Measurements from ENCODE around the gene TRIM67. TPM values are rescaled to one million over a fixed set of nuclear protein-coding genes. Genes with fewer than 3 reads are reported as not detected.

The TRIM67 gene
- polyA plus RNA-seq, 2 of the 4 experiments (the other 2 are of a cell fraction) = 0.23 to 0.35 TPM

- H3K4me1 ChIP-seq = no peaks in the 10 kb centered on the region
- ChIA-PET CTCF (interaction anchor here (1.6 kb wide), 1 partner anchor 26 kb away, joined by 3 read pairs; no protein-coding TSS in a partner anchor), POLR2A (no interaction called here)
- FAIRE-seq (no peak), ATAC-seq (no peak), DNase-seq (ENCODE audit: low read depth in 1 of 2, low spot score in 1 of 2) (no peak)
- WGBS (ENCODE audit: missing lambda C conversion rate) = 89% methylated on average over 1 of the region's 1 CpG
- no peak overlapping the region for H3K4me2 ChIP-seq
- H3K27ac ChIP-seq = no peak overlapping the region
- H3K4me3 ChIP-seq = no peak overlapping the region
- no peaks in the 10 kb centered on the region for H3K9me3 ChIP-seq
- no peak for TF ChIP-seq JUNB (IDR thresholded peaks at IDR 0.05)
- no peak for TF ChIP-seq REST (IDR thresholded peaks at IDR 0.05)
- TF ChIP-seq HEYL (CRISPR knock-in tag; IDR thresholded peaks at IDR 0.05) = no peak
- no peak for TF ChIP-seq MAZ (IDR thresholded peaks at IDR 0.05; ENCODE audit: borderline replicate concordance, low read depth, low read length)
- no peak for TF ChIP-seq HOXB5 (CRISPR knock-in tag; IDR thresholded peaks at IDR 0.05)
- no peak for TF ChIP-seq JUN (IDR thresholded peaks at IDR 0.05)
- no peak for TF ChIP-seq MAX (IDR thresholded peaks at IDR 0.05)
- TF ChIP-seq FOSL2 (IDR thresholded peaks at IDR 0.05) = no peak
- no peak for TF ChIP-seq FOSL2 (CRISPR knock-in tag; IDR thresholded peaks at IDR 0.05)
- no peak for TF ChIP-seq ZSCAN20 (CRISPR knock-in tag; IDR thresholded peaks at IDR 0.05)
- TF ChIP-seq KDM1A (IDR thresholded peaks at IDR 0.05; ENCODE audit: low read depth) = no peak
- no peak for TF ChIP-seq KDM5A (IDR thresholded peaks at IDR 0.05)
- no peak for TF ChIP-seq CBX2 (IDR thresholded peaks at IDR 0.05; ENCODE audit: borderline replicate concordance, low read depth)
- TF ChIP-seq ZC3H11A (IDR thresholded peaks at IDR 0.05) = no peak
- no peak for TF ChIP-seq TFCP2L1 (CRISPR knock-in tag; IDR thresholded peaks at IDR 0.05)
- no peak for TF ChIP-seq PBX3 (IDR thresholded peaks at IDR 0.05)
- no peak for TF ChIP-seq RAD21 (conservative IDR thresholded peaks at IDR 0.05 in 1 of 2, IDR thresholded peaks at IDR 0.05 in 1 of 2)
- TF ChIP-seq EHMT2 (IDR thresholded peaks at IDR 0.05; ENCODE audit: low read depth) = no peak
Measured at GRCh38 chr1:231180034-231180433, 18.2 kb downstream of the TRIM67 start.

GRCh38 chr1:231181271-231181670, 19.4 kb downstream of the TRIM67 start:
- 72% methylated on average over 3 of the region's 3 CpGs for WGBS (ENCODE audit: missing lambda C conversion rate)
- Histone ChIP-seq H3K27ac (no peak overlapping the region), H3K4me2 (no peak overlapping the region), H3K9me3 (no peaks in the 10 kb centered on the region), H3K4me1 (no peaks in the 10 kb centered on the region), H3K4me3 (no peak overlapping the region)
- ChIA-PET POLR2A (no interaction called here), CTCF (interaction anchor here (0.9 to 1.2 kb wide), 2 partner anchors 24 to 70 kb away, joined by 3 to 4 read pairs; no protein-coding TSS in a partner anchor)
- no peak for ATAC-seq
- FAIRE-seq = no peak
- TF ChIP-seq POLR2A (IDR thresholded peaks at IDR 0.05; ENCODE audit: low read length) (no peak), PBX3 (IDR thresholded peaks at IDR 0.05) (no peak), BHLHE40 (IDR thresholded peaks at IDR 0.05; ENCODE audit: low read depth, low read length) (no peak), ELK1 (IDR thresholded peaks at IDR 0.05; ENCODE audit: low read depth, low read length) (no peak), HMGXB4 (CRISPR knock-in tag; IDR thresholded peaks at IDR 0.05; ENCODE audit: borderline replicate concordance) (no peak), JUN (IDR thresholded peaks at IDR 0.05) (no peak), E2F6 (IDR thresholded peaks at IDR 0.05; ENCODE audit: borderline replicate concordance, low read depth) (no peak)
- no peak for DNase-seq (ENCODE audit: low read depth in 1 of 2, low spot score in 1 of 2)

Data from A549 (cell line).